GM10847 (cell line): ENCODE measurements around the gene ADSS2.

Experiments used
- POLR2A ChIP-seq: IDR thresholded peaks from 2 replicates; pipeline ENCODE4 v1.6.1; 2011; ENCODE audit not compliant: insufficient read length; ENCODE audit errors: extremely low read depth

The ADSS2 gene

DNA sequence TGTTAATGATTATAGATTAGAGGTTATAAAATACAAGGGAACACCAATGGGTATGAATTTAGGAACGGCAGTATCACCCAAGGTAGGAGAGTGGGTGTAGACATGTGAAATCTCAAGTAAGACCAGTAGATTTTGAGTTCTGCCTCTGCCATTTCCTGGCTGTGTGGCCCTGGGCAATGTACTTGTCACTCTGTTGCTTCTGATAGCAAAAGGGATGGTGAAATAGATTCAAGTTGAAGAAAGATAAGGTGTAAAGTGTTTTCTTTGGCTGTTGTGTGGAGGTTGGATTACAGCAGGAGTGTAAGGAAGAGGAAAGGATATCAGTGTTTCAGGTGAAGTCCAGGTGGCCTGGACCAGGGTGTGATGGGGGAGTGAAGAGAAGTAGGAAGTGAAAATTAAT lies 64.3 kb downstream of the ADSS2 start:
- TF ChIP-seq POLR2A = no peak

DNA sequence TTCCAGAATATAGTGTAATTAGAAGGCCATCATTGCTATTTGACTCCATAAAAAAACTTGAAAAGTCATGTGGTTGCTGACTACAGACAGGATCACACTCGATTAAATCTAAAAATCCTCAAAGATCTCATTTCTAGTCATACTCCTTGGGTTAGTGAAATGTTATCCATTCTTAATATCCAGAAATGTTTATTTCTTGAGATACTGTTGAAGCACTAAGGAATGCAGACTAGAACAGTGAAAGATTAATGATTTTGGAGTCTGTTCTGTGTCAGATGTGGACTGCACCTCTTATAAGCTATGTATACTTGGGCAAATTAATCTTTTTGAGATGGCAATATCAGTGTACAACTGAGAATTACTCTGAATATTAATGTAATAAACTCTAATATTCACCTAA lies 65.1 kb downstream of the ADSS2 start:
- TF ChIP-seq POLR2A = no peak

DNA sequence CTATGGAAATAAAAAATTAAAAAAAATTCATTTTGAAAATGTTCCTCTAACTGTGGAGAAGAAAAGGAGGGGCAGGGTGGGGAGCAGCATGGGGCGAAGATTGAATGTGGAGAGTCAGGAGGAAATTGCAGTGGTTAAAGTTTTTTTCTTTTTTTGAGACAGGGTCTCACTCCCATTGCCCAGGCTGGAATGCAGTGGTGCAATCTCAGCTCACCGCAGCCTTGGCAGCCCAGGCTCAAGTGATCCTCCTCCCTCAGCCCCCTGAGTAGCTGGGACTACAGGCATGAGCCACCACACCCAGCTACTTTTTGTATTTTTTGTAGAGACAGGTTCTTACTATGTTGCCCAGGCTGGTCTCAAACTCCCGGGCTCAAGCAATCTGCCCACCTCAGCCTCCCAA lies 67.6 kb downstream of the ADSS2 start:
- no peak for TF ChIP-seq POLR2A

DNA sequence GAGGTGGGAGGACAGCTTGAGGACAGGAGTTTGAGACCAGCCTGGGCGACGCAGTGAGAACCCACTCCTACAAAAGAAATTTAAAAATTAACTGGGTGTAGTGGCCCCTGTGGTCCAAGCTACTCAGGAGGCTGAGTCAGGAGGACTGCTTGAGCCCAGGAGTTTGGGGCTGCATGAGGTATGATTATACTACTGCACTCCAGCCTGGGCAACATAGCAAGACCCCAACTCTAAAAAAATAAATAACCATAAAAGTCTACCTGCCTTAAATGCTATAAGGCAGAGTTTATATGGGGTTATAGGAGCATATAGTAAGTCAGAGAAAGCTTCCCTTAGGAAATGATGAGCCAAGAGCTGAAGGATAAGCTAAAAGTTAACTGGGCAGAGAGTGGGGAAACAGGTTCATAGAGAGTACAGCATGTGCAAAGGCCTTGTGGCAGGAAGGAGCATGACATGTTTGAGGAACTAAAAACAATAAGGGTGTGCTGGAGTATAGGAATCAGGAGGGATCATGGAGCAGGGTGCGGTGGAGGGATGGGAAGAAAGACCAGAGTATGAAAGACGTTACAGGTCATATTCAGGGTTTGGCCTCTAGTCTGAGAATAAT lies 68.3 kb downstream of the ADSS2 start:
- no peak for TF ChIP-seq POLR2A

DNA sequence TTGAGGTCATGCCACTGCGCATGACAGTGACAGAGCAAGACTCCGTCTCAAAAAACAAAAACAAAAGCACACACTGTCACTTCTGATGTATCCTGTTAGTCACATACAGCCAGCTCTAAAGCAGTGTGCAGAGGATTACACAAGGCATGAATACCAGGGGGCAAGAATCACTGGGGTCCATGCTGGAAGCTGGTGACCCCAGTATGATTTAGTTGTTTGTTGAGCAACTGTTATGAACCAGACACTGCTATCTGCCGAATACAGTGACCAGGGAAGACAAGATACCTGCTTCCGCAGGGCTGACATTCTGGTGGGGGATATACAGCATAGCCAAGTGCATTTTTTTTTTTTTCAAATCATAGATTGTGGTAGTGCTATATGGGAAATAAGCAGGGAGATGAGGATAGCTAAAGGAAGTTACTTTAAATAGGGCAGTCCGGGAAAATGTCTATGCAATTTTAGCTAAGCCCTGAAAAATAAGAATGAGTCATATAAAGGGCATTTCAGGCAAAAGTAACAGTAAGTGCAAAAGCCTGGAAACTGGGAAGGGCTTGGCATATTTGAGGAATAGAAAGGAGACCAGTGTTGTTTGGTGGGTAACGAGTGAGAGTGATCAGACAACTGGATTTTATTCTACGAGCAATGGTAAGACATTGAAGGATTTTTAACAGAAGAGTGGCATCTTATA lies 69.7 kb downstream of the ADSS2 start:
- TF ChIP-seq POLR2A = no peak

DNA sequence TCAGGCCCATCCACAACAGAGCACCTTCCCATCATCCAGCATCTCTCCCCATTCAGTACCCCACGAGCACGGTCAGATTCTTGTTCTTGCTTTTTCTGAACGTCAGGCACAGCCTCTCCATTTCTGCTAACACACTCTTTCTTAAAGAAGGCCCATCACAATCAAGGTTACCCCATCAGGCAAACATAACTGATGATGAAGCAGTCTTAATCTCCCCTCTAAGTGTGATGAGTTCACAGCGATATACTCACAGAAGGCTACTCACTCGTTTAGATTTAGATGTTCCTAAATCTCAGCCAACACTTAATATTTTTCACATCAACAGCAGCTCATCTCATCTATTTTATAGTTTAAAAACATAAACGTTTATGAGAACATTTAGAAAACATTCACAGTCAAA lies 75.6 kb downstream of the ADSS2 start:
- TF ChIP-seq POLR2A = no peak

DNA sequence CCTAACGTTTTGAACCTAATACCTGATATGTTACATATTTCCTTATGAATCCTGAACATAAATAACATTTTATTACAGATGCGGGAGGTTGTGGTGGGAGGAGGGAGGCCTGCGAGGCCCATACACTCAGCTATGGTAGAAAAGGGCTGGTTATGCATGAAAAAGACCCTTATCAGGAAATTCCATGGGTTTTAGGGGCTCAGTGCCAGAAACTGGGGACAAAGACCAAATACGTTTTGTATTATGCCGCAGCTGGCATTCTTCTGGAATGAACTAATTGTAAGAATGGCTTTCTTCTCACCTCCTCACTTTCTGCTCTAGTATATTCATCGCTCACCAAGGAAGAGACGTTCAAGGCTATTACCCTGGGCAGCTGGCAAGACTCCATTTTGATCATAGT lies 76.7 kb downstream of the ADSS2 start:
- TF ChIP-seq POLR2A = no peak

DNA sequence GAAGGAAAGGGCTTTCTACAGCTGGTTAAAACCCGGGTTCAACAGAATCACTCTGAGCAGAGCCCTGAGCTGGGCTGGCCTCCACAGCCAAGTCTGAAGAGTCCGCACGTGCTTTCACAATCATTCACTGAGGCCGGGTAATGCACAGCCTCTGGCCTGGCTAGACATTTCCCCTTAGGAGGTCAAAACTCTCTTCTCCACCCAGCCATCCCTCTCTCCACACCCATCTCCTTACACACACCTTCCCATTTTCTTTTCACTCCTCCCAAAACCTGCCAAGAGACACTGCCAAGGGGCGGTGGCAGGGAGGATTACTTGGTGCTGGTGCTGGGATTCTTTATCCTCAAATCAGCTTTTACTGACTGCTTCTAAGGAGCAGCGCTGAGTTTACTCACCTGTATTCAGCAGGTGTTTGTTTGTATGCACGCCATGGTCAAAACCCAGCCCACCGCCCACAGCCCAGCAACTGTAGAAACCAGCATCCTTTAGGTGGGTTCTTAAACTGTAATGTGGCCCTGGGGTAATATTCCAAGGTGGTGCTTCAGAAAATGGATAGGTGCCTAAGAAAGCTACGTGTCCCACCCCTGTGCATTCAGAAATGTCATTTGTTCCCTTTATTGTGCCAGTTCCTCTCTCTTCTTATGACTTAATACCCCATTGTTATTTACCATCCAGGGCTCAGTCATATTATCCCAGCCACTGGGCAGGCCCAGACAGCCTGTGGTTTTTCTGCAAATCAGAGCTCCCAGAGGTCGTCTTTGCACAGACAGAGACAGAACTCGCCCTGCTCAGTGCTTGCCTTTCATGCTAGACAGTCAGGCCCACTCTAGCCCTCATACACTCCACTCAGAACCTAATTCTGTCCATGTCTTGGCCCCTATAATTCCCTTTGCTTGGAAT lies 80.2 kb downstream of the ADSS2 start:
- no peak for TF ChIP-seq POLR2A

DNA sequence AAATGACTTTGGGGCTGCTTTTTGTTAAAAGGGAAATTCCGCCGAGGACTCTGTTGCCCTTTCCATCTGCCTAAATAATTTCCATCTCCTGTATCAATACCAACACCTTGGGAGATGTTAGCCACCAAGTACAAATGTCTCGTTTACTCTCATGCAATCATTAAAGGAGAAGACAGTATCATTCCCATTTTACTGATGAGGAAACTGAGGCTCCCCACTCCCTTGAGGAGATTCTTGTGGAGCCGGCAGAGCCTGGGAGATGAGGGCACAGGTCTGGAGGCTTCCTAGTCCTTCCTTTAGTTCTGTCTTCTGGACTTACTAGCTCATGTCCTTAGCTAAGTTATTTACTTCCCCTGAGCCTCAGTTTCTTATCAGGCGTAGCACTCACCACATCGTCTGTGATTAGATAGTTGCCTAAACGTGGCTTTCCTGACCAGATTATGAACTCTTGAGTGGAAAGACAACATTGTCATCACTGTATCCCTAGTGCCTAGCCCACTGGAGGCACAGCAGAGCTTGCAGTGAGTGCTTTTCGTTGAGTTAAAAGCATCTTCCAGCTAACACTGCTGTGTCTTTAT lies 81.6 kb downstream of the ADSS2 start:
- TF ChIP-seq POLR2A = no peak

DNA sequence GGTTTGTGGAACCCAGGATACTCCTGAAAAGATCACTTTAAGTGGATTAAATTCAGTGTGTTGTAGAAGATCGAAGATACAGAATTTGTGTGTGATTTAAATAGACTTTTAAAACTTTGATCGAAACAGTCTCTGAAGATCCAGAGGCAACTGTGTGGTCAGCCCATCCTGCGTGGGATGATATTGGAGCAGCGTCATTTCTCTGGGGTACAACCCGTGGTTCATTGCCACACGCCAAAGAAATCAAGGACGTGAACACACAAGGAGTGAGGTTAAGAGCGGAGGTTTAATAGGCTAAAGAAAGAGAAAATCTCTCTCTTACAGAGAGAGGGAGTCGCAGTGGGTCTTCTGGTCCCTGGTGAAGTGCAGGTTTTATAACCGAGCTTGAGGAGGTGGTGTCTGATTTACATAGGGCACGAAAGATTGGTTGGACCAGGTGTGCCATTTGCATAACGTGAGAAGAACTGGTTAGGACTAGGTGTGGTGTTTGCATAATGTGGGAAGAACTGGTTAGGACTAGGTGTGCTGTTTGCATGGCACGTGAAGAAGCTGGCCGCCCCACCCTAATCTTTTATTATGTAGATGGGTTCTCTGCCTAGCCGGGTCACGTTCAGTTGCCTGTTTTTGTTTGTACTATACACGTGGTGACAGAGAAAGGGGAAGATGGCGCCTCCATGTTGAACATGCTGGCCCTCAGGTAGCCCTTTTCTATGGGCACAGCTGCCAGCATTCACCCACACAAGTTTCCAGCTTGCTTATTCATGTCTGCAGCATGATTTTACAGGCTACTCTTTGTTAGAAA lies 82.3 kb downstream of the ADSS2 start:
- TF ChIP-seq POLR2A = no peak

DNA sequence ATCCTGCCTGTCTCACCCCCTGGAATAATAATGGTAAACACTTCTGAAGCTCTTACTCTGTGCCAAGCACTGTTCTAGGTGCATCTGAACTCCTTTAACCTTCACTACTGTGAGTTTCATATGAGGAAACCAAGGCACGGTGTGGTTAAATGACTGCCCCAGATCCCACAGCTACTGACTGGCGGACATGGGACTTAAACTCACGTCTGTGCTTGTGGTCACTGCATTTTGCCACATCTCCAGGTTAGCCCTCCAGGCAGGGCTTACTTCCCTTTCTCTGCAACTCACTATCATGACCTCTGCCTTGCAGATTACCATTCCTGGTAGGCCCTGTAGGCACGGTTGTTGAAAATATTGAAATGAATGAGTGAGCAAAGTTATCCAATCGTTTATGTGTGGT lies 83.4 kb downstream of the ADSS2 start:
- no peak for TF ChIP-seq POLR2A

DNA sequence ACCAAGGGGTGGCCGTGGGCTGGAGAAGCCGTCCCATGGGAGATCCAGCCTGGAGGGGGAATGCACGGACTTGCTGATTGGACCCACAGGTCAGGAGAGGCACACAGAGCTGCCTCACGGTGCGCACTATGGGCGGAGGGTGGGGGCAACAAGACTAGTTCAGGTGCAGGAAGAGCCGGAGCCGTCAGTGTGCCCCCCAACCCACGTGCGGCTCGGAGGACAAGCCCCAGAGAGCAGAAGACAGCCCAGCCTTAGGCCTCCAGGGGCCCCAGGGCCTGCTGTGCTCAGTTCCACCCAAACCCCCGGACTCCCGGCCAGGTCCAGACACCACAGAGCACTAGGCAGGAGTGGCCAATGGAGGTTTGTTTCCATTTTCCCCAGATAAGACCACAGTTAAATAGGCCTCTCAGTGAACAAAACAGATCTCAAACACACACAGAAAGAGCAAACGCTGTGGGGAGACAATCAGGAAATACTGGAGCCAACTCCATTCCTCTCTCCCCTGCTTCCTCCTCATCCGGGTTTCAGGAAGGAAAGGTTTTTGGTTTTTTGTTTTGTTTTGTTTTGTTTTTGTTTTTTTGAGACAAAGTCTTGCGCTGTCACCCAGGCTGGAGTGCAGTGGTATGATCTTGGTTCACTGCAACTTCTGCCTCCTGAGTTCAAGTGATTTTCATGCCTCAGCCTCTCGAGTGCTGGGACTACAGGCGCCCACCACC lies 84.2 kb downstream of the ADSS2 start:
- TF ChIP-seq POLR2A = no peak

DNA sequence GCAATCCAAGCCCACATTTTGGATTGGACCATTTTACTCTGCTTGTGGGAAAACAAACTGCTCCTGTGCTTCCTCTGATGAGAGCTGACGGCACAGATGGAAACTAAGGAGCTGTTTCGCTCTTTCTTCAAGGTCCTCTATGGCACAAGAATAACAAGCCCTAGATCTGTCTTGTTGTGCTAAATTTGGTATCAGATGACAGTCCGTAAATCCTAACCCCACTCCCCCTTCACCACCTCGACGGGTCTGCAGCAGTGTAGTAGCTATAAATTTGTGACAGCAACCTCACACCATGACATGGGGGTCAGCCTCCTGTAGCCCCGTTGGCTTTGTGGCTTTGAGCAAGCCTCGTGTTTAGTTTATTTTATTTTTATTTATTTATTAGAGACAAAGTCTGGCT lies 85.9 kb downstream of the ADSS2 start:
- TF ChIP-seq POLR2A = no peak

DNA sequence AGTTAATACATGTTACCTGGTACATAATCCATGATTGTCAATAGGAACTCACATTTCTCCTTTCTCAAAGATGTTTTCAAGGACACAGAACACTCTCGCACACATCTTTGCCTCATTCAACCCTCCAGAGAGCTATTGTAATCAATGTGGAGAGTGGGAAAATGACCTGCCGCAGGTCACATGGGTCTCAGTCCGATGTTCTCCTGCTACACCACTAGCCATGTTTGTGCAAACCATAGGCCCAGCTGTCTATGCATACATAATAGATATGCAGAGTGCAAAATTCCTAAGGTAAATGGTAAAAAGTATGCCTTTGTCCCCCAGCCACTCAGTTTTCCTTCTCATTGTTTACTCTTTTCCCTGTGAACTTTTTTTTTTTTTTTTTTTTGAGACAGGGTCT lies 89.2 kb downstream of the ADSS2 start:
- no peak for TF ChIP-seq POLR2A
